BJ (cell line): Measurements from ENCODE around the gene CYP2S1. TPM values are rescaled to one million over a fixed set of nuclear protein-coding genes. Genes with fewer than 3 reads are reported as not detected.

Experiments used
- CTCF ChIA-PET: fragments of 350-600 bp; formaldehyde crosslinking; extraction: SDS; loops from one replicate; lab custom pipeline; 2021; ENCODE audit warnings: antibody characterized with exemption, inconsistent platforms; lab: Yijun Ruan, JAX
- POLR2A ChIA-PET: fragments of 300-600 bp; sonication (Branson Sonifier 250); formaldehyde crosslinking; extraction: SDS; loops from one replicate; lab custom pipeline; 2021; ENCODE audit warnings: antibody characterized with exemption; lab: Charles Lee
- DNase-seq: peaks from one replicate; pipeline ENCODE4 v3.0.0-alpha.2; 2011; ENCODE audit warnings: low read depth
- H3K27me3 ChIP-seq: 2 replicates; pipeline ENCODE4 v1.6.0; 2011; ENCODE audit warnings: low read length; ENCODE audit not compliant: control insufficient read depth, insufficient read depth
- H3K36me3 ChIP-seq: 2 replicates; pipeline ENCODE4 v1.5.1; 2011; ENCODE audit warnings: low read length; ENCODE audit not compliant: control insufficient read depth, insufficient read depth
- H3K4me3 ChIP-seq: 2 replicates; pipeline ENCODE4 v1.5.1; 2011; ENCODE audit warnings: low read depth, mild to moderate bottlenecking, control low read depth, low read length
- CTCF ChIP-seq: IDR thresholded peaks from 2 replicates; pipeline ENCODE4 v1.5.1; 2011; ENCODE audit warnings: low read depth, mild to moderate bottlenecking, control low read depth, inconsistent platforms, low read length, moderate library complexity; ENCODE audit not compliant: insufficient read depth
- polyA plus RNA-seq: library from polyadenylated mRNA; depleted of rRNA; stranded (reverse); fragments of >200 nt; gene quantifications from 2 replicates; pipeline ENCODE4 v1.2.3, GENCODE V29; 2011

The CYP2S1 gene
- polyA plus RNA-seq, 1 experiment: 0.27 TPM

GRCh38 chr19:41239363-41239762, 46.3 kb downstream of the CYP2S1 start:
- POLR2A ChIA-PET: no interaction called here
- CTCF ChIA-PET: no interaction called here
- DNase-seq: no peak
- peaks cover 59% of the 10 kb centered on the region for H3K36me3 ChIP-seq
- no peaks in the 10 kb centered on the region for H3K27me3 ChIP-seq
- TF ChIP-seq CTCF: no peak
- no peak overlapping the region for H3K4me3 ChIP-seq

GRCh38 chr19:41239961-41240574, 47.0 kb downstream of the CYP2S1 start:
- ChIA-PET POLR2A (no interaction called here), CTCF (no interaction called here)
- TF ChIP-seq CTCF: no peak
- no peak for DNase-seq
- peaks cover 55% of the 10 kb centered on the region for H3K36me3 ChIP-seq
- H3K4me3 ChIP-seq: no peak overlapping the region
- no peaks in the 10 kb centered on the region for H3K27me3 ChIP-seq

- no peak overlapping the region for H3K4me3 ChIP-seq
- ChIA-PET POLR2A (no interaction called here), CTCF (no interaction called here)
- H3K27me3 ChIP-seq: no peaks in the 10 kb centered on the region
- TF ChIP-seq CTCF: no peak
- no peak for DNase-seq
- H3K36me3 ChIP-seq: peaks cover 53% of the 10 kb centered on the region
Measured at GRCh38 chr19:41241859-41242258, 48.8 kb downstream of the CYP2S1 start.

- no peaks in the 10 kb centered on the region for H3K27me3 ChIP-seq
- DNase-seq: no peak
- H3K36me3 ChIP-seq: peaks cover 46% of the 10 kb centered on the region
- CTCF ChIA-PET: no interaction called here
- POLR2A ChIA-PET: no interaction called here
- TF ChIP-seq CTCF: no peak
- no peak overlapping the region for H3K4me3 ChIP-seq
Measured at GRCh38 chr19:41244117-41244516, 51.1 kb downstream of the CYP2S1 start.

GRCh38 chr19:41245843-41246242, 52.8 kb downstream of the CYP2S1 start:
- Histone ChIP-seq H3K4me3 (no peak overlapping the region), H3K27me3 (no peaks in the 10 kb centered on the region), H3K36me3 (peaks cover 43% of the 10 kb centered on the region)
- CTCF ChIA-PET: interaction anchor here (1.8 kb wide), 1 partner anchor 17 kb away, joined by 4 read pairs; no protein-coding TSS in a partner anchor
- POLR2A ChIA-PET: no interaction called here
- no peak for TF ChIP-seq CTCF
- DNase-seq: no peak
